ENCODE measurements around the gene RELN. TPM values are rescaled to one million over a fixed set of nuclear protein-coding genes. Genes with fewer than 3 reads are reported as not detected.

The RELN gene
- total RNA-seq, 1 experiment from 2014 or later: 8.0 TPM

- no peak for TF ChIP-seq EZH2 (IDR thresholded peaks at IDR 0.05; ENCODE audit: low read length, unreplicated experiment)
- TF ChIP-seq EZH2phosphoT487 (IDR thresholded peaks at IDR 0.05; ENCODE audit: borderline replicate concordance, low read length): no peak
- TF ChIP-seq, protein P1, sequence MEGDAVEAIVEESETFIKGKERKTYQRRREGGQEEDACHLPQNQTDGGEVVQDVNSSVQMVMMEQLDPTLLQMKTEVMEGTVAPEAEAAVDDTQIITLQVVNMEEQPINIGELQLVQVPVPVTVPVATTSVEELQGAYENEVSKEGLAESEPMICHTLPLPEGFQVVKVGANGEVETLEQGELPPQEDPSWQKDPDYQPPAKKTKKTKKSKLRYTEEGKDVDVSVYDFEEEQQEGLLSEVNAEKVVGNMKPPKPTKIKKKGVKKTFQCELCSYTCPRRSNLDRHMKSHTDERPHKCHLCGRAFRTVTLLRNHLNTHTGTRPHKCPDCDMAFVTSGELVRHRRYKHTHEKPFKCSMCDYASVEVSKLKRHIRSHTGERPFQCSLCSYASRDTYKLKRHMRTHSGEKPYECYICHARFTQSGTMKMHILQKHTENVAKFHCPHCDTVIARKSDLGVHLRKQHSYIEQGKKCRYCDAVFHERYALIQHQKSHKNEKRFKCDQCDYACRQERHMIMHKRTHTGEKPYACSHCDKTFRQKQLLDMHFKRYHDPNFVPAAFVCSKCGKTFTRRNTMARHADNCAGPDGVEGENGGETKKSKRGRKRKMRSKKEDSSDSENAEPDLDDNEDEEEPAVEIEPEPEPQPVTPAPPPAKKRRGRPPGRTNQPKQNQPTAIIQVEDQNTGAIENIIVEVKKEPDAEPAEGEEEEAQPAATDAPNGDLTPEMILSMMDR (conservative IDR thresholded peaks at IDR 0.05; ENCODE audit: low read depth, low read length): no peak
- H4K20me1 ChIP-seq (ENCODE audit: low read length): no peaks in the 10 kb centered on the region
- H3K4me2 ChIP-seq (ENCODE audit: low read length): no peak overlapping the region
- BruUV-seq (replicated peaks): no TSS peak
- H3K9me3 ChIP-seq (ENCODE audit: low read length): no peaks in the 10 kb centered on the region
- H3K4me1 ChIP-seq (ENCODE audit: insufficient read depth, low read length): no peaks in the 10 kb centered on the region
- H3K4me3 ChIP-seq (ENCODE audit: low read length): no peak overlapping the region
- H2AFZ ChIP-seq (ENCODE audit: low read length): no peak overlapping the region
- no peaks in the 10 kb centered on the region for H3K27me3 ChIP-seq (ENCODE audit: low read length)
- H3K9ac ChIP-seq (ENCODE audit: low read length): no peak overlapping the region
- ChIA-PET CTCF (no interaction called here), POLR2A (ENCODE audit: unreplicated experiment) (no interaction called here)
- no peak overlapping the region for H3K27ac ChIP-seq (ENCODE audit: low read length)
- no peak for DNase-seq
- H3F3A ChIP-seq (ENCODE audit: low read length, unreplicated experiment): no peaks in the 10 kb centered on the region
- no peak for ATAC-seq
- no peaks in the 10 kb centered on the region for H3K36me3 ChIP-seq (ENCODE audit: low read depth, low read length)
- H3K79me2 ChIP-seq (ENCODE audit: low read length): no peaks in the 10 kb centered on the region
- H3K9me2 ChIP-seq (replicated peaks; ENCODE audit: low read length): no peaks in the 10 kb centered on the region
- intact Hi-C loops (cut with micrococcal nuclease): no loop called here
These were observed 18.6 kb upstream of the RELN start for GRCh38 chr7:104008107-104008506.

DNA sequence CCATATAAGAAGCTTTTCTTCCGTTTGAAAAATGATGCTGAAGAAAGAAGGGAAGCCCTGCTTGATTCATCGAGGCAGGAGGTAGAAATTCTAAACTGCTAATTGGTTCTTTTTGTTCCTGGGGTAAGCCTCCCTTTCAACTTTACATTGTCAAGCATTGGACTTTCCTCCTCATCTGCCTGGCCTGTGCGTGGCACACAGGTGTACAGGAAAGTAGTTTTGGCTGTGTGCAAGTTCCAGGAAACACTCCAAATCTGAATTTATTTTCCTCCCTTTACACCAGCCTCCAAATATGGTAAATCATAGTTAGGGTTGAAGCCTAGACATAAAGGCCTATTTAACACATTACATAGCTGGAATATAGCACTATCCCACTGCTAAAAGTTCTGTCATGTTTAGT, 18.2 kb upstream of the RELN start:
- ChIA-PET CTCF (no interaction called here), POLR2A (ENCODE audit: unreplicated experiment) (no interaction called here)
- intact Hi-C loops (cut with micrococcal nuclease): no loop called here
- no peaks in the 10 kb centered on the region for H3K9me2 ChIP-seq (replicated peaks; ENCODE audit: low read length)
- H3K4me3 ChIP-seq (ENCODE audit: low read length): no peak overlapping the region
- H3K9me3 ChIP-seq (ENCODE audit: low read length): no peaks in the 10 kb centered on the region
- no peaks in the 10 kb centered on the region for H3F3A ChIP-seq (ENCODE audit: low read length, unreplicated experiment)
- H3K4me2 ChIP-seq (ENCODE audit: low read length): no peak overlapping the region
- H3K36me3 ChIP-seq (ENCODE audit: low read depth, low read length): no peaks in the 10 kb centered on the region
- H3K9ac ChIP-seq (ENCODE audit: low read length): no peak overlapping the region
- H4K20me1 ChIP-seq (ENCODE audit: low read length): no peaks in the 10 kb centered on the region
- no peaks in the 10 kb centered on the region for H3K27me3 ChIP-seq (ENCODE audit: low read length)
- ATAC-seq (no peak), DNase-seq (no peak)
- no TSS peak for BruUV-seq (replicated peaks)
- H3K27ac ChIP-seq (ENCODE audit: low read length): no peak overlapping the region
- no peak overlapping the region for H2AFZ ChIP-seq (ENCODE audit: low read length)
- H3K79me2 ChIP-seq (ENCODE audit: low read length): no peaks in the 10 kb centered on the region
- no peaks in the 10 kb centered on the region for H3K4me1 ChIP-seq (ENCODE audit: insufficient read depth, low read length)
- TF ChIP-seq EZH2phosphoT487 (IDR thresholded peaks at IDR 0.05; ENCODE audit: borderline replicate concordance, low read length): no peak
- TF ChIP-seq, protein P1 (conservative IDR thresholded peaks at IDR 0.05; ENCODE audit: low read depth, low read length): no peak
- TF ChIP-seq EZH2 (IDR thresholded peaks at IDR 0.05; ENCODE audit: low read length, unreplicated experiment): no peak

GRCh38 chr7:104005197-104005596, 15.7 kb upstream of the RELN start:
- Histone ChIP-seq H3K9ac (ENCODE audit: low read length) (no peak overlapping the region), H3K27ac (ENCODE audit: low read length) (no peak overlapping the region), H3K4me1 (ENCODE audit: insufficient read depth, low read length) (no peaks in the 10 kb centered on the region), H3K36me3 (ENCODE audit: low read depth, low read length) (no peaks in the 10 kb centered on the region), H3K4me2 (ENCODE audit: low read length) (no peak overlapping the region), H3K4me3 (ENCODE audit: low read length) (no peak overlapping the region), H3F3A (ENCODE audit: low read length, unreplicated experiment) (no peaks in the 10 kb centered on the region), H3K9me2 (replicated peaks; ENCODE audit: low read length) (no peaks in the 10 kb centered on the region), H3K27me3 (ENCODE audit: low read length) (no peaks in the 10 kb centered on the region), H3K9me3 (ENCODE audit: low read length) (no peaks in the 10 kb centered on the region), H4K20me1 (ENCODE audit: low read length) (no peaks in the 10 kb centered on the region), H2AFZ (ENCODE audit: low read length) (no peak overlapping the region), H3K79me2 (ENCODE audit: low read length) (no peaks in the 10 kb centered on the region)
- intact Hi-C loops (cut with micrococcal nuclease): no loop called here
- no TSS peak for BruUV-seq (replicated peaks)
- ChIA-PET CTCF (no interaction called here), POLR2A (ENCODE audit: unreplicated experiment) (no interaction called here)
- DNase-seq (peak; percentile 44), ATAC-seq (peak; percentile 81)
- TF ChIP-seq EZH2phosphoT487 (IDR thresholded peaks at IDR 0.05; ENCODE audit: borderline replicate concordance, low read length) (no peak), EZH2 (IDR thresholded peaks at IDR 0.05; ENCODE audit: low read length, unreplicated experiment) (no peak)
- TF ChIP-seq, protein P1 (conservative IDR thresholded peaks at IDR 0.05; ENCODE audit: low read depth, low read length): no peak
